CD14-positive monocyte (primary cell): ENCODE measurements around the gene MRGPRD. TPM values are rescaled to one million over a fixed set of nuclear protein-coding genes. Genes with fewer than 3 reads are reported as not detected.

ENCODE experiments used
- DNase-seq, 3 donors: peaks; one replicate each; pipeline ENCODE4 v3.0.0-alpha.2; 2011 to 2022
- H2AFZ ChIP-seq: 2 replicates; pipeline ENCODE4 v1.6.0; 2012; ENCODE audit warnings: mild to moderate bottlenecking, low read depth, low read length, inconsistent platforms; ENCODE audit not compliant: insufficient read depth, poor library complexity, severe bottlenecking
- H3K27ac ChIP-seq, 2 donors: 1 replicate in 1 of 2; 2 replicates in 1 of 2; pipeline ENCODE4 v1.5.1; 2012 to 2013; ENCODE audit warnings: low read length in 2 of 2, control low read depth in 1 of 2, inconsistent platforms in 1 of 2, low read depth in 1 of 2, mild to moderate bottlenecking in 1 of 2
- H3K27me3 ChIP-seq, 2 donors: one replicate each; pipeline versions ENCODE4 v1.6.0 to v1.6.1; 2011 to 2013; ENCODE audit warnings: low read length in 2 of 2; ENCODE audit not compliant: control insufficient read depth in 2 of 2, insufficient read depth in 2 of 2
- H3K36me3 ChIP-seq, 2 donors: replicated peaks in 1 of 2; 1 replicate in 1 of 2; 2 replicates in 1 of 2; pipeline versions ENCODE4 v1.5.1 to v1.6.1; 2012 to 2013; ENCODE audit warnings: low read length in 2 of 2, control low read depth in 1 of 2, inconsistent platforms in 1 of 2, mild to moderate bottlenecking in 1 of 2; ENCODE audit not compliant: insufficient read depth in 2 of 2, control insufficient read depth in 1 of 2
- H3K4me1 ChIP-seq, 2 donors: 1 replicate in 1 of 2; 2 replicates in 1 of 2; pipeline versions ENCODE4 v1.5.1 to v1.6.1; 2012 to 2013; ENCODE audit warnings: low read length in 2 of 2, control low read depth in 1 of 2, inconsistent platforms in 1 of 2, mild to moderate bottlenecking in 1 of 2, moderate library complexity in 1 of 2; ENCODE audit not compliant: insufficient read depth in 2 of 2, control insufficient read depth in 1 of 2
- H3K4me2 ChIP-seq: replicated peaks from 2 replicates; pipeline ENCODE3; 2012; ENCODE audit warnings: low read length, moderate library complexity, mild to moderate bottlenecking; ENCODE audit not compliant: poor library complexity, severe bottlenecking; ENCODE audit errors: extremely low read depth
- H3K4me3 ChIP-seq, 3 experiments: fragments of 200-600 bp in 1 of 3; sonication (generic) in 1 of 3; replicated peaks in 1 of 3; 1 replicate in 2 of 3; 2 replicates in 1 of 3; pipeline ENCODE4 v1.5.1; 2011 to 2013; ENCODE audit warnings: low read length in 3 of 3, mild to moderate bottlenecking in 3 of 3, control low read depth in 2 of 3, low read depth in 2 of 3, inconsistent platforms in 1 of 3, moderate library complexity in 1 of 3
- H3K79me2 ChIP-seq: 2 replicates; pipeline ENCODE4 v1.6.0; 2012; ENCODE audit warnings: mild to moderate bottlenecking, control low read depth, inconsistent platforms, low read length, moderate library complexity; ENCODE audit not compliant: insufficient read depth
- H3K9ac ChIP-seq: 2 replicates; pipeline ENCODE4 v1.6.0; 2017; ENCODE audit warnings: low read length, mild to moderate bottlenecking; ENCODE audit not compliant: insufficient read depth, poor library complexity, severe bottlenecking
- H3K9me3 ChIP-seq, 2 donors: replicated peaks in 1 of 2; 1 replicate in 1 of 2; 2 replicates in 1 of 2; pipeline versions ENCODE4 v1.5.1 to v1.6.1; 2012 to 2013; ENCODE audit warnings: low read length in 2 of 2, control low read depth in 1 of 2; ENCODE audit not compliant: control insufficient read depth in 1 of 2, insufficient read depth in 1 of 2
- H4K20me1 ChIP-seq: 2 replicates; pipeline ENCODE4 v1.6.0; 2012; ENCODE audit warnings: mild to moderate bottlenecking, low read length, control low read depth, moderate library complexity; ENCODE audit not compliant: insufficient read depth
- H3K27ac Mint-ChIP-seq, 7 donors: one replicate each; pipeline ENCODE4 v1.8.0; 2020; ENCODE audit warnings: mild to moderate bottlenecking in 7 of 7, mixed read lengths in 7 of 7, moderate library complexity in 6 of 7, inconsistent platforms in 2 of 7
- H3K27me3 Mint-ChIP-seq, 3 donors: one replicate each; pipeline ENCODE4 v1.8.0; 2021 to 2022; ENCODE audit warnings: low read depth in 3 of 3, mild to moderate bottlenecking in 3 of 3, mixed read lengths in 3 of 3, moderate library complexity in 3 of 3, inconsistent platforms in 1 of 3
- H3K36me3 Mint-ChIP-seq, 2 donors: one replicate each; pipeline ENCODE4 v1.8.0; 2020; ENCODE audit warnings: mixed read lengths in 2 of 2, inconsistent platforms in 1 of 2, mild to moderate bottlenecking in 1 of 2
- H3K4me1 Mint-ChIP-seq: one replicate; pipeline ENCODE4 v1.8.0; 2020; ENCODE audit warnings: mild to moderate bottlenecking, mixed read lengths
- H3K4me3 Mint-ChIP-seq, 2 donors: one replicate each; pipeline ENCODE4 v1.8.0; 2020; ENCODE audit warnings: mild to moderate bottlenecking in 2 of 2, mixed read lengths in 2 of 2, moderate library complexity in 1 of 2
- H3K9me3 Mint-ChIP-seq, 7 donors: one replicate each; pipeline ENCODE4 v1.8.0; 2020 to 2022; ENCODE audit warnings: mixed read lengths in 7 of 7, mild to moderate bottlenecking in 6 of 7, moderate library complexity in 6 of 7, inconsistent platforms in 2 of 7
- CTCF ChIP-seq: fragments of 200-600 bp; IDR thresholded peaks from one replicate; pipeline ENCODE4 v1.8.0; 2022; ENCODE audit warnings: antibody characterized with exemption, mild to moderate bottlenecking
- WGBS: methylation state at CpG from one replicate; pipeline ENCODE4 v1.1.5; 2013; ENCODE audit warnings: missing lambda C conversion rate; ENCODE audit not compliant: insufficient coverage; 5-methylcytosine and 5-hydroxymethylcytosine counted together
- intact Hi-C, 2 donors: fragments of 100-400 bp; cut with micrococcal nuclease; formaldehyde crosslinking; loops; one replicate each; pipeline versions ENCODE4 v1.15.0 to v1.15.1; 2023
- polyA plus RNA-seq, 3 donors: library from polyadenylated mRNA; depleted of rRNA in 1 of 3; unstranded in 2 of 3; stranded (reverse) in 1 of 3; fragments of 300-500 nt in 2 of 3; fragments of >200 nt in 1 of 3; fragmentation: Illumina TruSeq in 2 of 3; gene quantifications; 1 replicate in 2 of 3; 2 replicates in 1 of 3; pipeline ENCODE4 v1.2.3, GENCODE V29; 2012 to 2021

The MRGPRD gene
- polyA plus RNA-seq, 3 donors, result not detected

- H3K27ac ChIP-seq, result no peak overlapping the region
- no peaks in the 10 kb centered on the region for H3K36me3 Mint-ChIP-seq
- H2AFZ ChIP-seq, result no peak overlapping the region
- H3K4me2 ChIP-seq, result no peak overlapping the region
- H3K4me3 ChIP-seq, result no peak overlapping the region
- DNase-seq, result no peak
- H3K4me3 Mint-ChIP-seq, result no peak overlapping the region
- no peaks in the 10 kb centered on the region for H3K79me2 ChIP-seq
- peaks cover 0 to 9% (median 3%) of the 10 kb centered on the region in 7 donors for H3K9me3 Mint-ChIP-seq
- H3K4me1 Mint-ChIP-seq, result peaks cover 19% of the 10 kb centered on the region
- no peaks in the 10 kb centered on the region for H4K20me1 ChIP-seq
- H3K4me1 ChIP-seq, result peaks cover 18% of the 10 kb centered on the region in 2 donors
- H3K27me3 Mint-ChIP-seq, result peaks cover 1 to 8% (median 2%) of the 10 kb centered on the region in 3 donors
- no peaks in the 10 kb centered on the region for H3K27me3 ChIP-seq
- H3K9ac ChIP-seq, result no peak overlapping the region
- 92% methylated on average over 26 of the region's 31 CpGs for WGBS
- no peak for TF ChIP-seq CTCF
- no peaks in the 10 kb centered on the region for H3K36me3 ChIP-seq
- no peak overlapping the region for H3K27ac Mint-ChIP-seq
- intact Hi-C loops, result loop anchor here in 1 of 2 donors (1.0 kb wide), 1 partner anchor 12 kb away; no protein-coding TSS in a partner anchor
- no peaks in the 10 kb centered on the region for H3K9me3 ChIP-seq
These were observed 21.1 kb downstream of the MRGPRD start for GRCh38 chr11:68959465-68960293.

GRCh38 chr11:68958211-68958610, 22.6 kb downstream of the MRGPRD start:
- H3K4me3 ChIP-seq, result no peak overlapping the region
- no peak for DNase-seq
- H3K9ac ChIP-seq, result no peak overlapping the region
- H3K4me2 ChIP-seq, result no peak overlapping the region
- TF ChIP-seq CTCF, result no peak
- H3K36me3 ChIP-seq, result no peaks in the 10 kb centered on the region
- peaks cover 19% of the 10 kb centered on the region for H3K4me1 Mint-ChIP-seq
- no peaks in the 10 kb centered on the region for H3K79me2 ChIP-seq
- no peak overlapping the region for H3K27ac Mint-ChIP-seq
- H3K9me3 ChIP-seq, result no peaks in the 10 kb centered on the region
- 100% methylated on average over 2 of the region's 9 CpGs for WGBS
- H3K9me3 Mint-ChIP-seq, result peaks cover 0 to 5% (median 0%) of the 10 kb centered on the region in 7 donors
- H3K36me3 Mint-ChIP-seq, result peaks cover 0 to 3% of the 10 kb centered on the region in 2 donors
- H4K20me1 ChIP-seq, result no peaks in the 10 kb centered on the region
- H3K4me1 ChIP-seq, result peaks cover 18 to 19% of the 10 kb centered on the region in 2 donors
- H3K4me3 Mint-ChIP-seq, result no peak overlapping the region
- H2AFZ ChIP-seq, result no peak overlapping the region
- intact Hi-C loops, result no loop called here
- H3K27me3 Mint-ChIP-seq, result peaks cover 1 to 6% (median 4%) of the 10 kb centered on the region in 3 donors
- H3K27ac ChIP-seq, result no peak overlapping the region
- no peaks in the 10 kb centered on the region for H3K27me3 ChIP-seq
